GM19324 (cell line): ENCODE measurements around the gene SVBP.
"Not testable (repeated sequence)": the region's sequence is repeated elsewhere in the genome, so short reads cannot be mapped to it uniquely, and the experiment has no call there.

Experiments
- ATAC-seq: cut with Tn5 transposase; IDR thresholded peaks from one replicate; pipeline ENCODE4 v1.9.1; 2021; ENCODE audit warnings: mild to moderate bottlenecking, moderate library complexity; ENCODE audit not compliant: unreplicated experiment, low FRiP score

Gene SVBP

GRCh38 chr1:42841440-42842147, 24.4 kb upstream of the SVBP start:
- no peak for ATAC-seq

- ATAC-seq: no peak
Measured at GRCh38 chr1:42841010-42841409, 23.8 kb upstream of the SVBP start.

- no peak for ATAC-seq
Measured at GRCh38 chr1:42838482-42839190, 21.4 kb upstream of the SVBP start.

- ATAC-seq: no peak
Measured at GRCh38 chr1:42837709-42838108, 20.5 kb upstream of the SVBP start.

- ATAC-seq: no peak
Measured at GRCh38 chr1:42835422-42835821, 18.2 kb upstream of the SVBP start.

GRCh38 chr1:42834803-42835202, 17.6 kb upstream of the SVBP start:
- no peak for ATAC-seq

GRCh38 chr1:42833981-42834380, 16.8 kb upstream of the SVBP start:
- ATAC-seq: no peak

GRCh38 chr1:42832641-42833240, 15.5 kb upstream of the SVBP start:
- ATAC-seq: no peak

- no peak for ATAC-seq
Measured at GRCh38 chr1:42831273-42831672, 14.1 kb upstream of the SVBP start.

- ATAC-seq: no peak
Measured at GRCh38 chr1:42830631-42831030, 13.4 kb upstream of the SVBP start.

- no peak for ATAC-seq
Measured at GRCh38 chr1:42825036-42825851, 8.0 kb upstream of the SVBP start.

GRCh38 chr1:42824481-42825035, 7.4 kb upstream of the SVBP start:
- no peak for ATAC-seq

- no peak for ATAC-seq
Measured at GRCh38 chr1:42822800-42823392, 5.7 kb upstream of the SVBP start.

GRCh38 chr1:42821690-42822089, 4.5 kb upstream of the SVBP start:
- no peak for ATAC-seq

GRCh38 chr1:42820813-42821212, 3.6 kb upstream of the SVBP start:
- no peak for ATAC-seq

GRCh38 chr1:42817976-42818375, 779 bp upstream of the SVBP start:
- no peak for ATAC-seq

GRCh38 chr1:42817440-42817767, 207 bp upstream of the SVBP start:
- ATAC-seq: no peak

- no peak for ATAC-seq
Measured at GRCh38 chr1:42815941-42816584, 1.1 kb downstream of the SVBP start.

- ATAC-seq: not testable (repeated sequence)
Measured at GRCh38 chr1:42814815-42815214, 2.4 kb downstream of the SVBP start.
